ENCODE results near the gene CD69. TPM values are rescaled to one million over a fixed set of nuclear protein-coding genes. Genes with fewer than 3 reads are reported as not detected.

Gene CD69
- total and polyA plus RNA-seq, 2 donors (not counting 3 experiments of a cell fraction or from before 2014, with no cell fraction given) = 0.49 to 4.4 TPM

DNA sequence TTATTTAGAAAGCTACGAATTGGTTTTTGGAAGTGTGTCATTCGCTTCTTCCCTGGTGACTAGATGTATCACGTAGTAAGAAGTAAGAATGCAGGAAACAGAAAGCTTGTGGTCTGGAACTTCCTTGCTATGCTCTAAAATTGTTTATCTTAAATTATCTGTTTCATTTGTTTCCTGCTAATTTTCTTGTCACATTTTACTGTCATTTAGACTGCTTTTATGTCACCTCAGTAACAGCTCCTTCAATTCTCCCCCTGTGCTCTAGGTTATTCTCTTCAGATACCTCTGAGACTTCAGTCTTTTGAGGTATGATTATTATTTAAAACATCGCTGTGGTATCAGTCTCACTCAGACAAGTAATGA, 699 bp upstream of the CD69 start:
- H3K79me2 ChIP-seq (ENCODE audit: control insufficient read depth, insufficient read depth, low read length) = no peaks in the 10 kb centered on the region
- CTCF ChIA-PET = interaction anchor here (0.8 to 3.2 kb wide), 6 partner anchors 10 to 240 kb away, joined by 3 to 30 read pairs (median 5); no protein-coding TSS in a partner anchor
- H3K9ac ChIP-seq (replicated peaks; ENCODE audit: extremely low read depth, insufficient read depth, low read length) = no peak overlapping the region
- H3K4me2 ChIP-seq (ENCODE audit: insufficient read depth, low read length) = peak overlapping the region; percentile 12
- POLR2A ChIA-PET = no interaction called here
- no peak for DNase-seq (ENCODE audit: low read depth, low spot score)
- H3K9me3 ChIP-seq (replicated peaks; ENCODE audit: control insufficient read depth, insufficient read depth, low read length) = no peaks in the 10 kb centered on the region
- no peaks in the 10 kb centered on the region for H3K27me3 ChIP-seq (ENCODE audit: control insufficient read depth in 2 of 2, insufficient read depth in 2 of 2, low read length in 2 of 2)
- no peaks in the 10 kb centered on the region for H3K9me1 ChIP-seq (replicated peaks; ENCODE audit: control insufficient read depth, extremely low read depth, insufficient read depth, low read length)
- no peak for FAIRE-seq
- BruUV-seq (replicated peaks) = no TSS peak
- no peaks in the 10 kb centered on the region for H4K20me1 ChIP-seq (replicated peaks; ENCODE audit: control insufficient read depth, extremely low read depth, insufficient read depth, low read length)
- H2AFZ ChIP-seq (ENCODE audit: low read depth, low read length) = peak overlapping the region; percentile 69
- no peak overlapping the region for H3K4me3 ChIP-seq (replicated peaks in 1 of 3; ENCODE audit: insufficient read depth in 1 of 3, low read depth in 1 of 3, low read length in 3 of 3)
- TF ChIP-seq, protein P1, sequence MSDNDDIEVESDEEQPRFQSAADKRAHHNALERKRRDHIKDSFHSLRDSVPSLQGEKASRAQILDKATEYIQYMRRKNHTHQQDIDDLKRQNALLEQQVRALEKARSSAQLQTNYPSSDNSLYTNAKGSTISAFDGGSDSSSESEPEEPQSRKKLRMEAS (IDR thresholded peaks at IDR 0.05; ENCODE audit: insufficient read depth, insufficient read length) = no peak
- TF ChIP-seq JUN (IDR thresholded peaks at IDR 0.05; ENCODE audit: borderline replicate concordance, insufficient read depth, insufficient read length, low read depth) = no peak
- intact Hi-C loops (cut with micrococcal nuclease) = no loop called here
- no peak overlapping the region for H3K27ac ChIP-seq (ENCODE audit: insufficient read depth, low read depth, low read length)
- no peaks in the 10 kb centered on the region for H3K36me3 ChIP-seq (ENCODE audit: control insufficient read depth in 2 of 2, extremely low read depth in 1 of 2, insufficient read depth in 2 of 2, low read length in 2 of 2)
- H3K4me1 ChIP-seq (ENCODE audit: control insufficient read depth, extremely low read depth, insufficient read depth, low read length) = peaks cover 13% of the 10 kb centered on the region
- dilution Hi-C loops (cut with MboI; ENCODE audit: extremely low pct_ligation_motif_present, low sequenced_read_pairs) = no loop called here

DNA sequence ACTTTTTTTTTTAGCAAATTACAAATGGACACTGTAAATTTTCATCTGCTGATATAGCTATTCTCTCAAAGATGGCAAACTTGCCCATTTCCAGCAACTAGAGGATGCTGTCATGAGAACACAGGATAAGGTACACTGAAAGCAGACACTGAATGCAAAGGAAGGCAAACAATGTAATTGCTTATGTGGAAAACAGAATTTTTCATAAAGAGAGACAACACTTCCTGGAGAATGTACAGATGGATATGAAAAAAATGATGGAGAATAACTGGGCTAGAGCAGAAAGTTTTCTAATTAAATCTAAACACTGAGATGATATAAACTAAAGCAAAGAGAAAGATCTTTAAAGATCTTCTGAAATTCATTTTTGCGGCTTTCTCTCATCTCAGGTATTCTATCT, 581 bp downstream of the CD69 start:
- no peak overlapping the region for H3K27ac ChIP-seq (ENCODE audit: insufficient read depth, low read depth, low read length)
- FAIRE-seq (no peak), DNase-seq (ENCODE audit: low read depth, low spot score) (no peak)
- peak overlapping the region; percentile 12 for H3K4me2 ChIP-seq (ENCODE audit: insufficient read depth, low read length)
- intact Hi-C loops (cut with micrococcal nuclease) (no loop called here), dilution Hi-C loops (cut with MboI; ENCODE audit: extremely low pct_ligation_motif_present, low sequenced_read_pairs) (no loop called here)
- ChIA-PET CTCF (interaction anchor here (0.6 to 3.2 kb wide), 4 partner anchors 9 to 39 kb away, joined by 3 to 30 read pairs (median 9); no protein-coding TSS in a partner anchor), POLR2A (no interaction called here)
- H3K9me1 ChIP-seq (replicated peaks; ENCODE audit: control insufficient read depth, extremely low read depth, insufficient read depth, low read length) = no peaks in the 10 kb centered on the region
- H3K4me3 ChIP-seq (replicated peaks in 1 of 3; ENCODE audit: insufficient read depth in 1 of 3, low read depth in 1 of 3, low read length in 3 of 3) = peak overlapping the region in 2 of 3 experiments; percentile 0 to 15
- TF ChIP-seq POLR2A (IDR thresholded peaks at IDR 0.05; ENCODE audit: low read depth, low read length) (no peak), POLR2AphosphoS5 (IDR thresholded peaks at IDR 0.05; ENCODE audit: insufficient read depth, low read depth, low read length) (no peak), MYC (IDR thresholded peaks at IDR 0.05; ENCODE audit: low read depth, low read length) (no peak)
- TF ChIP-seq, protein P2, sequence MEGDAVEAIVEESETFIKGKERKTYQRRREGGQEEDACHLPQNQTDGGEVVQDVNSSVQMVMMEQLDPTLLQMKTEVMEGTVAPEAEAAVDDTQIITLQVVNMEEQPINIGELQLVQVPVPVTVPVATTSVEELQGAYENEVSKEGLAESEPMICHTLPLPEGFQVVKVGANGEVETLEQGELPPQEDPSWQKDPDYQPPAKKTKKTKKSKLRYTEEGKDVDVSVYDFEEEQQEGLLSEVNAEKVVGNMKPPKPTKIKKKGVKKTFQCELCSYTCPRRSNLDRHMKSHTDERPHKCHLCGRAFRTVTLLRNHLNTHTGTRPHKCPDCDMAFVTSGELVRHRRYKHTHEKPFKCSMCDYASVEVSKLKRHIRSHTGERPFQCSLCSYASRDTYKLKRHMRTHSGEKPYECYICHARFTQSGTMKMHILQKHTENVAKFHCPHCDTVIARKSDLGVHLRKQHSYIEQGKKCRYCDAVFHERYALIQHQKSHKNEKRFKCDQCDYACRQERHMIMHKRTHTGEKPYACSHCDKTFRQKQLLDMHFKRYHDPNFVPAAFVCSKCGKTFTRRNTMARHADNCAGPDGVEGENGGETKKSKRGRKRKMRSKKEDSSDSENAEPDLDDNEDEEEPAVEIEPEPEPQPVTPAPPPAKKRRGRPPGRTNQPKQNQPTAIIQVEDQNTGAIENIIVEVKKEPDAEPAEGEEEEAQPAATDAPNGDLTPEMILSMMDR (IDR thresholded peaks at IDR 0.05; ENCODE audit: extremely low read depth in 1 of 2, insufficient read depth in 1 of 2, low read depth in 1 of 2, low read length in 2 of 2) = no peak
- H4K20me1 ChIP-seq (replicated peaks; ENCODE audit: control insufficient read depth, extremely low read depth, insufficient read depth, low read length) = no peaks in the 10 kb centered on the region
- H3K36me3 ChIP-seq (ENCODE audit: control insufficient read depth in 2 of 2, extremely low read depth in 1 of 2, insufficient read depth in 2 of 2, low read length in 2 of 2) = no peaks in the 10 kb centered on the region
- no peaks in the 10 kb centered on the region for H3K27me3 ChIP-seq (ENCODE audit: control insufficient read depth in 2 of 2, insufficient read depth in 2 of 2, low read length in 2 of 2)
- no TSS peak for BruUV-seq (replicated peaks)
- H3K4me1 ChIP-seq (ENCODE audit: control insufficient read depth, extremely low read depth, insufficient read depth, low read length) = peaks cover 13% of the 10 kb centered on the region
- H3K9ac ChIP-seq (replicated peaks; ENCODE audit: extremely low read depth, insufficient read depth, low read length) = no peak overlapping the region
- H2AFZ ChIP-seq (ENCODE audit: low read depth, low read length) = peak overlapping the region; percentile 11
- no peaks in the 10 kb centered on the region for H3K79me2 ChIP-seq (ENCODE audit: control insufficient read depth, insufficient read depth, low read length)
- H3K9me3 ChIP-seq (replicated peaks; ENCODE audit: control insufficient read depth, insufficient read depth, low read length) = no peaks in the 10 kb centered on the region

All from endothelial cell of umbilical vein (primary cell).